NCI-H2227 (cell line): ENCODE data around the gene TENM4.
A peak's percentile ranks its signal among the peaks of the same experiment; 100 is the strongest.

ENCODE experiments used
- DNase-seq: peaks from one replicate; lab custom pipeline; 2025; ENCODE audit not compliant: unreplicated experiment; lab: John Stamatoyannopoulos, UW

Gene TENM4

DNA sequence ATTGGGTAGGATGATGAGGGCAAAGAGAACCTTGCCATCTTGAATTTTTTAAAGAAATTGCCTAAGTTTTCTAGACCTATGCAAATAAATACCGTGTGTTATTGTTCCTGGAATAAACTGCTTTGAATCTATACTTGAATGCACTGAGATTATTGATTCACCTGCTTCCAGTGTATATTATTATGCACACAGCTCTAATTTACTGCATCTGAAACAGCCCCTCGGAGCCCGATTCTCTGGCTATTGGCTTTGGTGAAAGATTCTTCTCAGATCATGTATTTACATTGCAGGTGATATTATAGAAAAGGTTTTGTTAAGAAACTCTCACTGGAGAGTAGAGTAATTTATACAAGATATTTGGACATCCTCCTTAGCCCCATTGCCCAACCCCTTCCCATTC lies 254.2 kb downstream of the TENM4 start:
- DNase-seq: no peak

DNA sequence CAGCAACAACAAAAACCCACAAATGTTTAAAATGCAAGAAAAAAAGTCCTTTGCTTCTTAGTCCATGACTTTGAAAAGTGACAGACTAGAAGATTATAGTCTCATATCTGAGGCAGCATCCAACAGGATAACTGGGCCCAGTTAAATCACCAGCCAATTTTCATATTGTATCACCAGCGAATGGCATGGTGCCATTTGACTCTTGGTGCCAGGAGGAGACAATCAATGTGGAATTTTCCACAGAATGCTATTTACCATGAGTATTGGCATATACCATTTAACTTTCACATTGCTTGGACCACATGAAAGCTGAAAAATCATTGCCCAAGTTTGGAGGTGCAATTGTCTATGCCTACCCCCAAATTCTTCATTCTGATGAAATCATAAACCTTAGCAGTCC lies 255.5 kb downstream of the TENM4 start:
- no peak for DNase-seq

DNA sequence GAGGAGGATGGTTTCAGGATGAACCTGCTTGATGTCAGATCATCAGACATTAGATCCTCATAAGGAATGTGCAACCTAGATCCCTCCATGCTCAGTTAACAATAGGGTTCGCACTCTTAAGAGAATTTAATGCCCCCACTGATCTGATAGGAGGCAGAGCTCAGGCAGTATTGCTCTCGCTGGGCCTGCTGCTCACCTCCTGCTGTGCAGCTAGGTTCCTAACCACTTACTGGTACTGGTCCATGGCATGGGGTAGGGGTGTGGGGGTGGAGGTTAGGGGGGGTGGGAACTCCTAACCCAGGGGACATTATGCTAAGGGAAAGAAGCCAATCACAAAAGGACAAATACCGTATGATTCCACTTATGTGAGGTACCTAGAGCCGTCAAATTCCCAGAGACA lies 256.5 kb downstream of the TENM4 start:
- DNase-seq: no peak

DNA sequence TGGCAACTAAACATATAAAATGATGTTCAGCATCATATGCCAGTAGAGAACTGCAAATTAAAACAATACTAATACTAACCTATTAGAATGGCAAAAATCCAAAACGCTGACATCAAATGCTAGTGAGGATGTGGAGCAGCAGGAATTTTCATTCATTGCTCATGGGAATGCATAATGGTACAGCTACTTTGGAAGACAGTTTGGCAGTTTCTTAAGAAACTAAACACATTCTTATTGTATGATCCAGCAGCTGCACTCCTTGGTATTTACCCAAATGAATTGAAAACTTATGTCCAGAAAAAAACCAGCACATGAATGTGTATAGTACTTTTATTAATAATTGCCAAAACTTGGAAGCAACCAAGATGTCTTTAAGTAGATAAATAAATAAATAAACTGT lies 258.0 kb downstream of the TENM4 start:
- no peak for DNase-seq

DNA sequence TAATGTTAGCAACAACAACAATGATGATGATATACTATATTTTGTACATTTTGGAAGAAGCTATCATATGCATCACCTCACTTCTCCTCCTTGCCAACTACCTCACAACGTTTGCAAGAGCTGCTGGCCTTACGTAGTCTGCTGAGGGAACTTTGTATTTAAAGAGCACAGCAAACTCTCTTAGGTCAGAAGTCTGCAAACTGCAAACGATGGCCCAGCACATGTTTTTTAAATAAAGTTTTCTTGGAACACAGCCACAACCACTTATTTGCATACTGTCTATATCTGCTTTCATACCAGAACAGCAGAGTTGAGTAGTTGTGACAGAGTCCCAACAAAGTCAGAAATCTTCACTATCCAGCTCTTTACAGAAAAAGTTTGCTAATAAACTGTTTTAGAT lies 261.7 kb downstream of the TENM4 start:
- no peak for DNase-seq

DNA sequence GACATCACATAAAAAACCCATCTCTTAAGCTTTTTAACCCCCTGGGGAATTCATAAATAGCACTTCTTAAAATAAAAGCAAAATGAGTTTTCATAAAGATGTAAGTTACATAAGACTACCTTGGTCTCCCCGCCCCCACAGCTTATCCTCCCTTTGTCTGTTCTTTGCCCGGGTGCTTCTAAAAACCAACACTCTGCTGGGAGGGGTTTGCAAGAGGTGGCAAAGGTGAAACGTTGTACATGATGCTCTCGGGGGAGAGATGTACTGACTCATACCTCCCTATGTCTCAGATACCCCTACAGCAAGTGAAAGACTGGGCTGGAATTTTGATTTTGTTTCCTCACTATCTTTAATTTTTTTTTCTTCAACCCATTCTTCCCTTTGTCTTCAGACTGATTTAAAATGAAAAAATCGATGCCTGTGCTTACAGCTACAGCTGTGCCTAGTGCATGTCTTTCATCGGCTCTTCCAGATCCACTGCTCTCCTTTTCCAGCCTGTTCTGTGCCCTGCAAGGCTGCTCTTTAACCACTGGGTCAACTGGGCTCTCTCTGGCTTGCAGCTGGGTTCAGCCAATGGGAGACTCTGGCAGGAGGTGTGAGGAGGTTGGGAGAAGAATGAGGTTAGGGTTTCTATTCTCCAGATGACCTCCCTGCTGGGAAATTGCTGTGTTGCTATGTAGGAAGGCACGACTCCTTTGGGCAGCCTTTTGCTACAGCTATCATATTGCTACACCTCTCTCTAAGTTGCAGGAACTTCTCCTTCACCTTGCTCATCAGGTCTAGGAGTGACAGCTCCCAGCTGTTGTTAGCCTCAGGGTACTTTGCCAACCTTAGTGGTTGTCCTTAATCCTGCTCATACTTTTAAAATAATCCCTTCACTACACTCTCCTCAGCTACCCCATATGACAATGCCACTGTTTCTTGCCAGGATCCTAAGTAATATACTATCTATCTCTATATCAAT lies 266.5 kb downstream of the TENM4 start:
- DNase-seq: peak; percentile 46

DNA sequence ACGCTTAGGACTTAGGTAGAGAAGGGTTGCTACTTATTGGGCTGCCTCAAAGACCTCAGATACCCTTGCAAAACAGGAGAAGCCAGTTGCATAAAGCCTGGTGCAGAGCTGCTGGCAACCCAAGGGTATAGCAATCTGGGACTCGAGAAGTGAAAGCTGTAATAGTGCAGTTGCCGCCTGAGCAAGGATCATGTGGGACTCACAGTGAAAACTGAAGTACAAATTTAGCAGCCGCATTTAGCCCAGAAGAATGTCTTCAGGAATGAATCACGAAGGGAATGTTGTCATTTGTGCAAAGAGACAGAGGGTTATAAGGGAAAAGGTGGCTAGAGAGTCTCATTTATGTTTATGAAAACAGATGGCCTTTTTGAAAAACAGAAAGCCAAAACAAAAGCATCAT lies 267.2 kb downstream of the TENM4 start:
- DNase-seq: peak; percentile 35

DNA sequence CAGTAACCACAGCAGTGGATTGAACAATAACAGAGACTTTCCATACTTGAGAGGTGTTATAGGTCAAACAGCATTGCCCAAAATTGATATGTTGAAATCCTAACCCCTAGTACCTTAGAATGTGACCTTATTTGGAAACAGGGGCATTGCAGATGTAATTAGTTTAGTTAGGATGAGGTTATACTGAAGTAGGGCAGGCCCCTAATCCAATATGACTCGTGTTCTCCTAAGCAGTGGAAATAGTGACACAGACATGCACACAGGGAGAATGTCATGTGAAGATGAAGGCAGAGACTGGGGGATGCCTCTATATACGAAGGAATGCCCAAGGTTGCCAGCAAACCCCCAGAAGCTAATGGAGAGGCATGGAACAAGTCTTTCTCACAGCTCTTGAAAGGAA lies 270.5 kb downstream of the TENM4 start:
- DNase-seq: no peak

DNA sequence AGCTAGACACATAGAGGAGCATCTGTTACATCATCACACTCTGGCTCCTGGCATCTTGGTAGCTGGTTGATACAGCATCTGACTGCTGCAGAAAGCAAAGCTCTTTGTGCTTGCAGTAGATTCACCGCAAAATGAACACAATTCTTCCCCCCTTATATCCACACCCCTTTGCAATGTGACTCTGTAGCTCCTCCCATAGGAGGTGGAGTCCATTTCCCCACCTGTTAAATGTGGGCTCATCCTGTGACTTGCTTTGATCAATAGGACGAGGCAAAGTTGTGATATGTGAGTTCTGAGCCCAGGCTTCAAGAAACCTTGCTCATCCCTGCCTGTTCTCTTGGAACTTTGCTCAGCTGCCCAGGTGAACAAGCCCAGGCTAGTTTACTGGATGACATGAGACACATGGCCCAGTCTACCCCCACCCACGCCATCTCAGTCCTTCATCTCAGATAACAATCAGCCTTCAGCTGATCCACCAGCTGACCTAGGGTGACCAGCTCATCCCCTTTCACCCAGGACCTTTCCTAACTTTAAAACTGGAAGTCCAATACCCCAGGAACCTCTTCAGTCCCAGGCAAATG lies 272.2 kb downstream of the TENM4 start:
- DNase-seq: no peak

DNA sequence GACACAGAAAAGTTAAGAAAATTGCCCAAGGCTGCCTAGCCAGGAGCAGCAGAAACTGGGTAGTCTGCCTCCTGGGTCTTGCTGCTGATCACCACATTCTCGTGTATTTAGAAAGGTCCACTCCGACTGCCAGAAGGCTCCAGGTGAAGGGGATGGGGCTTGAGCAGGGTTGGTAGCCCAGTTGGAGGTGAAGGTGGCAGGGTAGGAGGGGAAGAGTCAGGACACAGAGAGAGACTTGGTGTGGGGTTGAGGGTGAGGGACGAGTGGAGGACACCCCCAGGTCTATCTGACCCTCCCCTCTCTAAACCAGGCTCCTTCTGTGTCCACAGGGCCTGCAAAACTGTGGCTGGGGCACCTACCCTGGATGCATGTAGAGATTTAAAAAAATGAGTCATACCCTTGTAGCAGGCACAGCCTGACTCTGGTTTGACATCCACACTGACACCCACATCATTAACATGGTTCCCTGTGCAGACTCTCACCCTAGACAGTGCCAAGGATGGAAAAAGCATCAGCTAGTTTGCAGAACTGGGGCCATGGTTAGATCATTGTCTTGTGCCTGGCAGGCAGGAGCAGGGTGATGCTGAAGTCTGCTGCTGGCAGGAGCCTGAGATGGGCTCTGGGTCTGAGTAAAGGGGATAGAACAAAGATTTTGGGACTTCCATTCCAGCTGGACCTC lies 273.2 kb downstream of the TENM4 start:
- no peak for DNase-seq

DNA sequence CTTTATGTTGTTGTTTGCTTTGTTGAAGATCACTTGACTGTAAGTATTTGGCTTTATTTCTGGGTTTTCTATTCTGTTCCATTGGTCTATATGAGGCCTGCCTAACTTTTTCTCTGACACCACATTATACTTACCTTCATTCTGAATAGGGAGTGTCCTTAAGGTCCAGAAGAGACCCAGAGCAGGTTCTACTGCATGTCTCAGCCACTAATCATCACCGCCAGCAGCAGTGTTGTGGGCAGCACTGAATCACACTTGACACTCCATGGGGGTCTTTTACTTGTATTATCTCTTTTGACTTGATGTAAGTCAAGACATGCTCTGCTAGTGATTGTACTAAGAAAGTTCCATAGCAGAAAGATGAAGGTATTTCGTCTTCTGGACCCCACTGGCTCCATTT lies 274.9 kb downstream of the TENM4 start:
- no peak for DNase-seq

DNA sequence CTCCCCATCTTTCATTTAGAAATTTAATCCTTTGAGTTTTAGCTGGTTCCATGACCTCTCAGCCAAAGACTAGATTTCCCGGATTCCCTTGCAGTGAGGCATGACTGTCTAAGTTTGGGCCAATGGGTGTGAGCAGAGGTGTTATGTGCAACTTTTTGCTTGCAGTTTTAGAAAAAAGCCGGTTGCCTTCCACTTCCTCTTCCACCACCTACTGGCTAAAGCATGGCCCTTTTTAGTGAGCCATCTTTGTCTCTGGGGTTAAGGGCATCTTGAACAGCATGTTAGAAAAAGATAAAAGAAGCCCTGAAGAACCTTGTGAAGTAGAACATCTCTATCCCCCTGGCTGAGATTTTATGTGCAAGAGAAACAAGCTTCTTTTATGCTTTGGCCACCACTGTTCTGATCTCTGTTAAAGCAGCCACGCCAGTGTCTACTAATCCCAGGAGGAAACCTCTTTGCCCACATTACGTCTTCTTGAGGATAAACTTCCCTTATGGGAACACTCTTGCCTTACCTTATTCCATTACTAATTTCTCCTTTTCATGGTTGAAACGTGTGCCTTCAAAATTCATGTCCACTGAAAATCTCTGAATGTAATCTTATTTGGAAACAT lies 279.9 kb downstream of the TENM4 start:
- peak; percentile 5 for DNase-seq

DNA sequence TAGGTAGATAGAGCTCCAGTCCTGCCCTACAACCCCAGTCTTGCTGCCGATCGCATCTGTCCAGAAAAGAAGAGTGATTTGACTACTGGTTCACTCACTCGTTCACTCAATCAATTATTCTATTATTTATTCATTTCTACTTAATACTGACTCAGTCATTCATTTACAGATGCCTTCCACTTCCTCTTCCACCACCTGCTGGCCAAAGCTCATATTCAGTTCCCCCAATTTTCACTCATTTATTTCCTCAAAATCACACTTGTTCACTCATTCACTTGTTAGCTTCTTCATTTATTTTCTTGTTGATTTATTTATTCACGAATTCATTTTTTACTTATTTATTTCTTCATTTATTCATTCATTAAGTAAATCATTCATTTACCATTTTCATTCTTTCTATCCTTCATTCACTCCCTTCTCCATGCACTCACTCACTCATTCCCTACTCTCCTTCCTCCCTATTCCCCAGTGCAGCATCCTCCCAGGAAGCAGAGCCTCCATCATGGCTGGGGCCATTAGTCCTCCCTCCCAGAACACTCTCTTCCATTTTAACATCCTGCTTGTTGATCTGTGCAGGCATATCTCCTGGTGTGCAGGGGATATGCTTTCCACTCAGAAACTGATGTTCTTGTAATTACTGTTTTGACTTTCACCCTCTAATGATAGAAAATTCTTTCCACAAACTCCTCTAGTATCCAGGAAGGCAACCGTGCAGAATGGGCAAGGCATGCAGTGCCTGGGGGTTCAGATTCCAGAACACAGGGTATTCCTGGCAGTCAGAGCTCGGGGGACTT lies 281.0 kb downstream of the TENM4 start:
- no peak for DNase-seq

DNA sequence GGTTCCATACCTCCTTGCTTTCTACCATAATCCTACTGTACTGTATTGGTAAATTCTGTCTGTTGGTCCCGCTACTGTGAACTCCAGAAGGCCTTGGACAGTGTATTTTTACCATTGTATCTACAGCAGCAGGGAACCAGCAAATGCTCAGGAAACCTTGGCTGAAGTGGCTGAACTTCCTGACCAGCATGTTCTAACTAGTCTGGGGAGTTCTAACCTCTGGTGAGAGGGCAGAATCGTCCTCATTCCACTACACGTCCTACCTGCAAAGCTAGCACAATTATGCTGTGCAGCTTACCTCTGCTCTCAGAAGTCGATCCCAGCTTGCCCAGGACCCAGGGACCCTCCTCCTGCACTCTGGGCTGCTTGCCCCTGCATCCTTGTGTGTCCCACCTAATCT lies 283.1 kb downstream of the TENM4 start:
- no peak for DNase-seq

DNA sequence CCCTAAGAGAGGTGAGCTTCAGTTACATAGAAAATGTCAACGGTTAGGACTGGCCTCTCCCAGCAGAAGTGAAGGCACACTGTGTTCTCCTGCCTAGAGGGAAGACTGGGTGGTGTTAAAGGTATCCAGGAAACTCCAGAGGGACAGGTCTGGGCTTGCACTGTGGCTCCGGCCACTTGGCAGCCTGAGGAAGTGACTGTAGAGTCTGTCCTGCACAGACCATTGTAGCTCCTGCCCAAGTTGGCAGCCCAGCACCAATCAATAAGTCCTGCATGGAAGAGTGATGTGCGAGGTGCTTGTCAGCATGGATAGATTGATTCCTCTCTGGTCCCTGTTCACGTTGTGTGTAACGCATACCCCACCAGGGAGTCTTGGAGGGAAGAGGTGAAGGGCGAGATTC lies 284.8 kb downstream of the TENM4 start:
- DNase-seq: no peak

DNA sequence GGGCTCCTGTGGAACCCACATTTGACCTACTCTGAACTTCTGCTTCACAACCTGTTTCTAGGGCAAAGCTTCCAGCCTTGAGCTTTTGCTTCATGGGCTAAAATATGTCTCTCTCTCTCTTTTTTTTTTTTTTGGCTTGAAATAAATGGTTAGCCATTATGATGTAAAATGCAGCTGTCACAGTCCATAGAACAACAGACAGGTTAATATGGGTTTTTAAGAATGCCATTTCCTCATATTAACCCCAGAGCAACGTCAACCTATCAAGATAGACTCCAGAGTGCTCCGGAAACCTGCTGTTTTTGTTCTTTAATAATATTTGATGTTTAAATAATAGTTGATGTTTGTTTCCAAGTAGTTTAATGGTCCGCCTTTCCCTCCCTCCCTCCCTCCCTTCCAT lies 285.6 kb downstream of the TENM4 start:
- no peak for DNase-seq

DNA sequence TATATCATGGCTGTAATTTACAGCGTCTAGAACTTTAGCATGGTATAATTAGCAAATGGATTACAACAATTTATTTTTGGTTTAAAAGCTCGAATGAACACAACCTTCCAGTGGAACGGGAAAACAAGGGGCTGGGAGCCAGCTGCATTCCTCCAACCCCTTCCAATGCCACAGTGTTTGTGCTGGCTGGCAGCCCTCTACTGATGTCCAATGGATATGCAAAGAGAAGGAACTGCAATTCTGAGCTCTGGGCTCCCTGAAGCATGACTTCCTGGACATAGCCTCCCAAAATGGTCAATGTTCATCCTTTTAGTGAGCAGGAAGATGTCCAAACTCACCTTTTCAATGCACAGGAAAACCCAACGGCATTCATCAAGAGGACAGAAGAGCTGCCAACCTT lies 288.3 kb downstream of the TENM4 start:
- no peak for DNase-seq

DNA sequence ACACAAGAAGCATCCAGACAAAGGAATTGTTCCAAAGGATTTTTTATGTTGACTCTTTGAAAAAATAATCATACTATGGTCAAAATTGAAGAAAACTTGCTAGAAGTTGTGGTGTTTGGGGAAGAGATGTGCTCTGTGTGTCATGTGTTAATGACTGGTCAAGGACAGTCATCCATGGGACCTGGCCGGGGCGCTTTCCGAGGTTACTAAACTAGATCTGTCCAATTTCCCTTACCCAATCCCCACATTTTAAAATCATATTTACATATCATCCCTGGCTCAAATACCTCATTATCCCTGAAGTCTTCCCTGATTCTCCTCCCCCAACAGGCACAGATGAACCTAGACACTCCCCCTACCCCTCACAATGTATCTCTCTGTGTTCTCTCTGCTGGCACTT lies 289.4 kb downstream of the TENM4 start:
- no peak for DNase-seq

DNA sequence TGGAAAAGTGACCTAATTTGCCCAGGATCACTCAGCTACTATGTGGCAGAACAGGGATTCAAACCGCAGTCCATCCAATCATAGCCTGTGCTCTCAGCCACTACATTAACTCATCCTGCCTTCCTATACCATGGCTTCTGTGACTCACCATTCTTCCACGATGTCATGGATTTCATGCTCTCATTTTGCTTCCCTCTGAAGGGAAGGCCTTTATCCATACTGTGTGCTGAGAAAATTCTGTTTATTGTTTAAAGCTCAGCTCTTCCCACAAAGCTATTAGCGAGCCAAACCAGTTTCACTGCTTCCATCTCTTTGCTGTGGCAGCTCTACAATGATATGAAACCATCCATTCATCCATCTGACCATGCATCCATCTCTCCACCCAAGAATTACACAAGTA lies 289.9 kb downstream of the TENM4 start:
- DNase-seq: no peak

DNA sequence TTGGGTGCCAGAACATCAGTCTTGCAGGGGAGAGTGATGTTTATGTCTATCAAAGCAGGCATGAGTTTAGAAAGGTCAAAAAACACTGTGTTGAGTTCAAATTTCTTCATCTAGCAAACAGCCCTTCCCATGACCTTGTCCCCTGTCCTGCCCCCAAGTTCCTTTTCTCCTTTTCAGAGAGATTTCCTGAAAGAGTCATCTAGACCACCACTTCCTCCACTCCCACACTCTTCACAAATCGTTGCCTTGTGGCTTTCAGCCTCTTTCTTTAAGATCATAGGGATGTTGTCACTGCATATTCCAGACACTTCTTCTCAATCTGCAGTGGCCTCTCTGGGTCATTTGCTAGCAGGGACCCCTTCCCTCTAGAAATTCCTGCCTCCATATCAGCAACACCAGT lies 290.5 kb downstream of the TENM4 start:
- no peak for DNase-seq

DNA sequence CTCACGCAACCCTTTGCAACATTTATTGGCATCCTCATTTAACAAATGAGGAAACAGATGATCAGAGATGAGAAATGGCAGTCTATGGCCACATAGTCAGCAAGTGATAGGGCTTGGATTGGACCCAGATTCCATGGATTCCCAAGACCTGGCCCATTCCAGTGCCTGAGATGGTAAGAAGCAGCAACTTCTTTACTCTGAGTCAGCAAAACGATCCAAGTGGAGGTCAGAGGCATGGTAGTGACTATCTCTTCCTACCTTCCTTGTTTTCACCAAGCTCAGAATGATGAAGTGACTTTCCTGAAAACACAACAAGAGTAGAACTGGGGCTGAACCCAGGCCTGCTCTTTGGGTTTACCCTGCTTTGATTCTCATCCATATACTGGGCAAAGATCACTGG lies 293.1 kb downstream of the TENM4 start:
- no peak for DNase-seq
